ENCODE results near the gene ADGRB2.
A peak's percentile ranks its signal among the peaks of the same experiment; 100 is the strongest.

Gene ADGRB2

DNA sequence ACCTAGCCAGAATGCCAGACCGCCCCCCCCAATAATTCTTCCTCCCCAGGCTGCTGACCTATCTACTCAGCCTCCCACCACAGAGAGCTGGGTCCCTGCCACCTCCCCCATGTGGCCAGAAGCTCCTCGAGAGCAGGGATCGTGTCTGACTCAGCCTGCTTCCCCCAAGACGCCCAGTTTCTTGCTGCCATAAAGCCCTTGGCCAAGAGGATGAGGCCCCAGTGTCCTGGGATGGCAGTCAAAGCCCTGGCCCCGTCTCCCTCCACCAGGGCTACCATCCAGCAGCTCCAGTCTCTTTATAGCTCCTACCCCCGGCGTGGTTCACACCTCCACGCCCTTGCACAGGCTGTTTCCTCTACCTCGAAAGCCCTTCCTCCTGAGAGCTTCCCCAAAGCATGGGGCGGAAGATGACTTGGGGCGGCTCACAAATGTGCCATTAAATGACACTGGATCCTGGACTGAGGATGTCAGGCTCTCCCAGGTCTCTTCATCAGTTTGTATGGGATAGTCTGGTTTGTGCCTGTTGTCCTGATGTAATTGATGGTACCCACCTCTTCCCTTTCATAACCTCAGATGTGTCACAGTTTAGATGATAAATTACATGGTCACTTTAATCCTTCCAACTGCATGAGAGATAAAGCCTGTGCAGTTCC lies 13.2 kb downstream of the ADGRB2 start (continued):
- peak; percentile 64 for TF ChIP-seq SP7 (tag by site-specific recombination; IDR thresholded peaks at IDR 0.05)
- TF ChIP-seq, protein P1, sequence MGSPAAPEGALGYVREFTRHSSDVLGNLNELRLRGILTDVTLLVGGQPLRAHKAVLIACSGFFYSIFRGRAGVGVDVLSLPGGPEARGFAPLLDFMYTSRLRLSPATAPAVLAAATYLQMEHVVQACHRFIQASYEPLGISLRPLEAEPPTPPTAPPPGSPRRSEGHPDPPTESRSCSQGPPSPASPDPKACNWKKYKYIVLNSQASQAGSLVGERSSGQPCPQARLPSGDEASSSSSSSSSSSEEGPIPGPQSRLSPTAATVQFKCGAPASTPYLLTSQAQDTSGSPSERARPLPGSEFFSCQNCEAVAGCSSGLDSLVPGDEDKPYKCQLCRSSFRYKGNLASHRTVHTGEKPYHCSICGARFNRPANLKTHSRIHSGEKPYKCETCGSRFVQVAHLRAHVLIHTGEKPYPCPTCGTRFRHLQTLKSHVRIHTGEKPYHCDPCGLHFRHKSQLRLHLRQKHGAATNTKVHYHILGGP (tag by site-specific recombination; IDR thresholded peaks at IDR 0.05) = peak; percentile 38; the same call in 1 of the 2 replicates

DNA sequence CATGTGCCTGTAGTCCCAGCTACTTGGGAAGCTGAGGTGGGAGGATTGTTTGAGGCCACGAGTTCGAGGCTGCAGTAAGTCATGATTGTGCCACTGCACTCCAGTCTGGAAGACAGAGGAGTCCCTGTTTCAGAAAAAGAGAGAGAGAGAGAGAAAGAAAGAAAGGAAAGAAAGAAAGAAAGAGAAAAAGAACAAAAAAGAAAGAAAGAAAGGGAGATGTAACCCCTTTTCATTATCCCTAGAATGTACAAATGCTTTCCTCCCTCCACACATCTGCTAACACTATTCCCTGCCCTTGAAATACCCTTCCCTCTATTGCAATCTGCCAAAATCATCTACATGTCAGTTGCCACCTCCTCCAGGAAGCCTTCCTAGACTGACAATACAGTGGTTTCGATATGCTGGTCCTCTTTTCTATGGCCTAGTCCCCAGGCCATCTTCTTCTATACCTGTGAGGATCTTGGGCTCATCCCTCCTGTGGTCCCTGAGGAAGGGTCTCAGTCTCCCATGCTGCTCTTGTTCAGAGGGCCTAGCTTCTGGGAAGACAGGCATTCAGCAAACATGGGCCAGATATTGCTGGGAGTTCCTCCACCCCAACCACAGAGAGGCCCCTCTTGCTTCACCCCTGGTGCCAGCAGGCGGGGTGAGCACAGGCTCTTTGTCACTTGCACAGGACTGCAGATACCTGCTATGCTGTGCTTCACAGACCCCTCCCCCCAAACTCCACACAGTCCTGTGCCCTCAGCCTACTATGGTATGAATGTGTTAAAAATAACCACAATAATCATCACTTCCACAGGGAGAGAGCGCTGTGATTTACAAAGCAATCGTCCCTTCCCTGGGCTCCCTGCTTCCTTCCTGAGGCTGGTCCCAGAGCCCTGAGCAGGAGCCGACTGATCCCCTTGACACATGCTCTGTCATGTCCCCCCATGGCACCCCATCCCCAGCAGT lies 14.1 kb downstream of the ADGRB2 start:
- Histone ChIP-seq H3K4me3 (ENCODE audit: low read depth, low read length) (no peak overlapping the region), H3K27ac (ENCODE audit: extremely low read depth, low read depth, low read length) (no peak overlapping the region), H3K36me3 (ENCODE audit: control insufficient read depth in 2 of 2, insufficient read depth in 1 of 2, low read length in 2 of 2) (no peaks in the 10 kb centered on the region), H3K9me3 (ENCODE audit: control insufficient read depth, insufficient read depth, low read depth, low read length) (no peaks in the 10 kb centered on the region), H3K4me1 (ENCODE audit: control insufficient read depth, insufficient read depth, low read length) (no peaks in the 10 kb centered on the region; the same call in 1 of the 2 replicates)
- CTCF ChIA-PET = interaction anchor here (0.7 to 2.4 kb wide), 2 partner anchors 85 to 355 kb away, joined by 3 to 9 read pairs; no protein-coding TSS in a partner anchor
- TF ChIP-seq ZNF366 (tag by site-specific recombination; conservative IDR thresholded peaks at IDR 0.05) = peak; percentile 83
- peak; percentile 73 for TF ChIP-seq PRDM1 (tag by site-specific recombination; IDR thresholded peaks at IDR 0.05)
- no peak for TF ChIP-seq ZNF10 (tag by site-specific recombination; IDR thresholded peaks at IDR 0.05)
- POLR2A ChIA-PET = interaction anchor here (1.1 kb wide), 1 partner anchor 10 kb away, joined by 7 read pairs; no protein-coding TSS in a partner anchor

DNA sequence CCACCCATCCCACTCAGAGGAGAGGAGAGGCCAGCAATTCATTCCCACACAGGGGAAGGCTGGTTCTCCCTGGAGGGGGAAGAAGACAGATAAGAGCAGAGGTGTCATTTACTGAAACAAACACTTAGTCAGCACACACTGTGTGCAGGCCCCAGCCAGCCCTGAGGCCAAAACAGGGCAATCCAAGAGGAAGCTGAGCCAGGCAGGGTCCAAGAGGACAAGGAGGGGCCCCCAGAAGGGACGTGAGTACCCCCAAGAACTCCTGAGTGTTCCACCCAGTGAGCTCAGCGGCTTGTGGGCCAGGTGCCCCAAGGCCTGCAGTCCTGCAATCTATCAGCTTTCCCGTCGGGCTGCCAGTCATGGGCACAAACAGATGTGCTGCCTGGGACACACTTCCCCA lies 15.8 kb downstream of the ADGRB2 start:
- peaks cover 0 to 4% of the 10 kb centered on the region in 2 experiments; a peak in 1 of 3 replicates for H3K36me3 ChIP-seq (ENCODE audit: control insufficient read depth in 2 of 2, insufficient read depth in 1 of 2, low read length in 2 of 2)
- no peaks in the 10 kb centered on the region for H3K9me3 ChIP-seq (ENCODE audit: control insufficient read depth, insufficient read depth, low read depth, low read length)
- H3K27ac ChIP-seq (ENCODE audit: extremely low read depth, low read depth, low read length) = no peak overlapping the region
- ChIA-PET CTCF (interaction anchor here (0.6 to 2.4 kb wide), 5 partner anchors 31 to 83 kb away, joined by 4 to 9 read pairs (median 4); no protein-coding TSS in a partner anchor), POLR2A (interaction anchor here (1.0 kb wide), 1 partner anchor 36 kb away, joined by 3 read pairs; no protein-coding TSS in a partner anchor)
- H3K4me1 ChIP-seq (ENCODE audit: control insufficient read depth, insufficient read depth, low read length) = no peaks in the 10 kb centered on the region; the same call in 1 of the 2 replicates
- no peak overlapping the region for H3K4me3 ChIP-seq (ENCODE audit: low read depth, low read length)
- no peak for TF ChIP-seq PRDM4 (tag by site-specific recombination; IDR thresholded peaks at IDR 0.05)
- TF ChIP-seq CTCF (tag by site-specific recombination; IDR thresholded peaks at IDR 0.05) = no peak
- no peak for TF ChIP-seq ZNF785 (tag by site-specific recombination; IDR thresholded peaks at IDR 0.05)
- TF ChIP-seq ZNF639 (tag by site-specific recombination; IDR thresholded peaks at IDR 0.05) = no peak
- no peak for TF ChIP-seq ZNF777 (tag by site-specific recombination; IDR thresholded peaks at IDR 0.05; ENCODE audit: borderline replicate concordance)
- no peak for TF ChIP-seq ZNF621 (tag by site-specific recombination; IDR thresholded peaks at IDR 0.05)
- TF ChIP-seq, protein P2, sequence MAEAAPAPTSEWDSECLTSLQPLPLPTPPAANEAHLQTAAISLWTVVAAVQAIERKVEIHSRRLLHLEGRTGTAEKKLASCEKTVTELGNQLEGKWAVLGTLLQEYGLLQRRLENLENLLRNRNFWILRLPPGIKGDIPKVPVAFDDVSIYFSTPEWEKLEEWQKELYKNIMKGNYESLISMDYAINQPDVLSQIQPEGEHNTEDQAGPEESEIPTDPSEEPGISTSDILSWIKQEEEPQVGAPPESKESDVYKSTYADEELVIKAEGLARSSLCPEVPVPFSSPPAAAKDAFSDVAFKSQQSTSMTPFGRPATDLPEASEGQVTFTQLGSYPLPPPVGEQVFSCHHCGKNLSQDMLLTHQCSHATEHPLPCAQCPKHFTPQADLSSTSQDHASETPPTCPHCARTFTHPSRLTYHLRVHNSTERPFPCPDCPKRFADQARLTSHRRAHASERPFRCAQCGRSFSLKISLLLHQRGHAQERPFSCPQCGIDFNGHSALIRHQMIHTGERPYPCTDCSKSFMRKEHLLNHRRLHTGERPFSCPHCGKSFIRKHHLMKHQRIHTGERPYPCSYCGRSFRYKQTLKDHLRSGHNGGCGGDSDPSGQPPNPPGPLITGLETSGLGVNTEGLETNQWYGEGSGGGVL (tag by site-specific recombination; IDR thresholded peaks at IDR 0.05) = peak; percentile 88
- no peak for TF ChIP-seq RBAK (tag by site-specific recombination; IDR thresholded peaks at IDR 0.05)
- TF ChIP-seq HOXD13 (CRISPR knock-in tag; IDR thresholded peaks at IDR 0.05; ENCODE audit: borderline replicate concordance) = no peak
- TF ChIP-seq ZNF670 (tag by site-specific recombination; IDR thresholded peaks at IDR 0.05; ENCODE audit: low read depth) = no peak
- peak; percentile 33; the same call in 1 of the 2 replicates for TF ChIP-seq GLIS1 (tag by site-specific recombination; IDR thresholded peaks at IDR 0.05)
- TF ChIP-seq ZNF174 (tag by site-specific recombination; IDR thresholded peaks at IDR 0.05) = no peak
- no peak for TF ChIP-seq ZNF660 (tag by site-specific recombination; IDR thresholded peaks at IDR 0.05)
- TF ChIP-seq ZNF701 (tag by site-specific recombination; IDR thresholded peaks at IDR 0.05) = no peak
- TF ChIP-seq ZBTB20 (tag by site-specific recombination; IDR thresholded peaks at IDR 0.05) = no peak
- TF ChIP-seq ZNF843 (tag by site-specific recombination; IDR thresholded peaks at IDR 0.05) = no peak
